Middle frontal gyrus (tissue), 1 donor: ENCODE data around the gene NANOS3.
A peak's percentile ranks its signal among the peaks of the same experiment; 100 is the strongest.
"Not testable (repeated sequence)": the region's sequence is repeated elsewhere in the genome, so short reads cannot be mapped to it uniquely, and the experiment has no call there.

ENCODE experiments used
- DNase-seq: peaks from one replicate; pipeline ENCODE4 v3.0.0-alpha.2; 2015; ENCODE audit warnings: low spot score; ENCODE audit errors: extremely low spot score

The NANOS3 gene

GRCh38 chr19:13843104-13843921, 33.6 kb upstream of the NANOS3 start:
- DNase-seq: no peak

GRCh38 chr19:13844130-13844631, 32.8 kb upstream of the NANOS3 start:
- no peak for DNase-seq

- no peak for DNase-seq
Measured at GRCh38 chr19:13846557-13847406, 30.2 kb upstream of the NANOS3 start.

- no peak for DNase-seq
Measured at GRCh38 chr19:13847407-13848339, 29.3 kb upstream of the NANOS3 start.

DNA sequence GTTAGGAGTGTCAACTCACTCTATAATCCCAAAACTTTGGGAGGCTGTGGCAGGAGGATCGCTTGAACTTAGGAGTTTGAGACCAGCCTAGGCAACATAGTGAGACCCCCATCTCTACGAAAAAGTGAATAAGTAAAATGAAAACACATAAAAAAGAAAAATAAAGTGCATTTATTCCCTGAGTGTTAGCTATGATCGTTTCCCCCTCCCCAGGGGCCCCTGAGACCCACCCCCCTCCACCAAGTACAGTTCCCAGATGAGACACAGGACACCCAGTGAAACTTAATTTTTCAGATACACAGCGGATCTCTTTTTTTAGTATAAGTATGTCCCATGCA, 28.6 kb upstream of the NANOS3 start:
- no peak for DNase-seq

DNA sequence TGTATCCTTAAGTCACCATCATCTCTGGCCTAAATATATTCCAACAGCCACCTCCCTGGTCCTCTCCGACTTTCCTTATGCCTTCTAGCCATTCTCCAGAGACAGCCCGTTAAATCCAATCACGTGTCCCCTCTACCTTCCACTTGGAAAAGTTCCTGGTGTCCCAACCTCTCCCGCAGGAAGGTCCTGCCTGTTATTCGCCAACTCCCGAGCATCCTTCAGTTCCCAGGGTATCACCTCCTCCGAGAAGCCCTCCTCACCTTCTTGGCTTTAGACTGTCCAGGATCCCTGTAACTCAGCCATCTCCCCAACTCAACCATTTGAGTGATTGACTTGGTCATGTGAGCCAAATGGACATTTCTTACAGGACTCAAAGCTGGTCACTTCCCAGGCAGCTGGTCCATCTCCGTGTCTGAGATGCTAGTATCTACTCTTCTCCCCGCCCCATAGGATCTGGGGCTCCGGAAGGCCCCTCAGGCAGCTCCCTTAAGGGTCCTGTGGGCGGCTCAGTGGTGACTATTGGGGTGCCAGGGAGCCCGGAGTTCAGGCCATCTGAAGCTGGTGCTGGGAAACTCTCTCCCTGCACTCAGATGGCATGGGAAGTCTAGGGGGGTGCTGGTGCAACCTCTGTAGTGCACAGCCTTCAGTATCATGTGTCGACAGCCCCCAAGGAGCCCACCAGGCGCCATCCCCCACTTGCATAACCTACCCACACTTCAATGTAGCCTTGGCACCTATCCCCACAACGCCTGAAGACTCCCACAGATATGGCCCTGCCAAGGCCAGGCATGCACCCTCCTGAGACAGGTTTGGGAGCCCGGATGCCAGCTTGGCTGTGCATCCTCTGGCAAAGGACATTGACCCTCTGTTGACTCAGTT, 27.9 kb upstream of the NANOS3 start:
- no peak for DNase-seq

GRCh38 chr19:13849991-13850909, 26.7 kb upstream of the NANOS3 start:
- no peak for DNase-seq

DNA sequence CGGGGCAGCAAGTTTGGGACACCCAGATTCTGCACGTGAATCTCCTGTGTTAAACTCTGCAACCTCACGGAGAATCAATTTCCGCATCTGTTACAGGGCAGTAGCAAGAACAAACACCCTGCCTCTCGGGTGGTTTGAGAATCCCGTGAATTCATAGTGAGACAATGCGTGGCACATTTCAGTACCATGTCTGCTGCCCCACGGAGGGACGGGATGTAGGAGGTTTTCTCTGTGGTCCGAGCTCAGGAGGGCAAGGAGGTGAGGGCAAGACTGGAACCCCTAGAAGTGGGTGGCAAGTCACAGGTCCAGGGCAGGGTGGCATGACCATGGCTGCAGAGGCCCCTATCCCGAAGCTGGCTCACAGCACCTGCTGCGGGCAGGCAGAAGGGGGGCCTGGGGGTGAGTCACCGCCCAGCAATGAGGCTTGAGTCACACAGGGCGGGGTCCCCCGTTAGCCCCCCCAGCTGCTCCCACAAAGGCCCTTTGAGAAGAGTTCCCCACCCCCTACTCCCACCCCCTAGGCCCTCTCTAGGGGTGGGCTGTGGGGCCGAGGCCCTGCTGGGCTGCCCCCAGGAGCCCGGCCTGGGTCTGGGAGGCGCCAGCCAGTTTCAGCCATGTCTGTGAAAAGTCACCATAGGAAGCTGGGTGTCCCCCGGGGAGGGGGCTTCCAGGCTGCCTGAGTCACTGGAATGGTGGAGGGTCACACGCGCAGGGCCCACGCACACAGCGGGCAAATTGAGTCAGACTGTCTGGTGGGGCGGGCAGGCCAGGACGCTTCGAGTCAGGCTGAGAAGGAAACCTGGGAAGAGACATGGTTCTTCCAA, 25.8 kb upstream of the NANOS3 start:
- no peak for DNase-seq

GRCh38 chr19:13851734-13852114, 25.2 kb upstream of the NANOS3 start:
- DNase-seq: not testable (repeated sequence)

- DNase-seq: not testable (repeated sequence)
Measured at GRCh38 chr19:13852171-13852707, 24.7 kb upstream of the NANOS3 start.

DNA sequence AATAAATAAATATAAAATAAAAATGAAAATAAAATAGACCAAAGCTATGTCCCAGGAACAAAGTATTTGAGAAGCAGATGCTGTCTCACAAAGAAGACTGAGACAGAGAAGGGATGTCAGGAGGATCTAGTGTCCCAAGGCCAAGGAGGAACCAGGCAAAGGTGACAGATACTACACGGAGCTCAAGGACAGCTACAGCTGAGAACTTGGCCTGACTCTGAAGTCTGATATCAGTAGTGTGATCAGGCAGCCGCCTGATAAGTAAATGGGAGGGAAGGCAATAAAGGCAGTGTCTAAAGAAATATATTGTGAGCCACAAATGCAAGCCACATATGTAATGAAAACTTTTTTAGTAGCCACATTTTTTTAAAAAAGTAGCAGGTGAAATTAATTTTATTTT, 20.4 kb upstream of the NANOS3 start:
- no peak for DNase-seq

DNA sequence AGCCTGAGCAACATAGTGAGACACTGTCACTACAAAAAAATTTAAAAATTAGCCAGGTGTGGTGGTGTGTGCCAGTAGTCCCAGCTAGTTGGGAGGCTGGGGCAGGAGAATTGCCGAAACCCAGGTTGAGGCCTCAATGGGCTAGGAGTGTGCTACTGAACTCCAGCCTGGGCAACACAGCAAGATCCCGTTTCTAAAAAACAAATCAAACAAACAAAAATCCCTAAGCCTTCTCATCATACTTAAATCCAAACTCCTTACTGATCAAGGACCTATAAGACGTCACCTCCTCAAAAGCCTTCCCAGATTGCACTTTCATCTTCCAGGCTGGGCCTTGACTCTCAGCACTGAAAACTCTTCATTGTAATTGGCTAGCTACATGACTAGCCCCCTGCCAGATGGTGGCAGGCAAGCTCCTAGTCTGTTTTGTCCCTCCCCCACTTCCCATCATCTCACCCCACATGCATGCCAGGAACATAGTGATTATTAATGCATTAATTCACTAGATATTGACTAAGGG, 17.5 kb upstream of the NANOS3 start:
- no peak for DNase-seq

DNA sequence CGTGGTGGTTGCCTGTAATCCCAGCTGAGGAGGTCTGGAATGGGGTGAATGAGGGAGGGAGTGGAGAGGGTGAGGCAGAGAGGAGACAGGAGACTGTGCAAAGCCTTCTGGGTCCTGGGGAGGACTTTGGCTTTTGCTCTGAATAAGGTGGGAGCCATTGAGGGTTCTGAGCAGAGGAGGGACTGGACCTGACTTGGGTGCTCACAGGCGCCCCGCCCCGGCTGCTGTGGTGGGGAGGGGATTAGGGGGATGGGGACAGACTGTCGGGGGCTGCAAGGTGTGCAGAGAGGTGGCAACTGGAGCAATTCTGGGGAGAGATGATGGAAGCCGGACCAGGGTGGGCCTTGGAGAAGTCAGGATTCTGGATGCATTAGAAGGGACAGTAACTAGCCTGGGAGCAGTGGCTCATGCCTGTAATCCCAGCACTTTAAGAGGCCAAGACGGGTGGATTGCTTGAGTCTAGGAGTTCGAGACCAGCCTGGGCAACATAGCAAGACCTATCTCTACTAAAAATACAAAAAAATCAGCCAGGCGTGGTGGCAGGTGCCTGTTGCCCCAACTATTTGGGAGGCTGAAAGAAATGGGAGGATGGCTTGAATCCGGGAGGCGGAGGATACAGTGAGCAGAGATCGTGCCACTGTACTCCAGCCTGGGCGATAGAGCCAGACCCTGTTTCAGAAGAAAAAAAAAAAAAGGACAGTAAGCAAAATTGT, 16.1 kb upstream of the NANOS3 start:
- DNase-seq: no peak

DNA sequence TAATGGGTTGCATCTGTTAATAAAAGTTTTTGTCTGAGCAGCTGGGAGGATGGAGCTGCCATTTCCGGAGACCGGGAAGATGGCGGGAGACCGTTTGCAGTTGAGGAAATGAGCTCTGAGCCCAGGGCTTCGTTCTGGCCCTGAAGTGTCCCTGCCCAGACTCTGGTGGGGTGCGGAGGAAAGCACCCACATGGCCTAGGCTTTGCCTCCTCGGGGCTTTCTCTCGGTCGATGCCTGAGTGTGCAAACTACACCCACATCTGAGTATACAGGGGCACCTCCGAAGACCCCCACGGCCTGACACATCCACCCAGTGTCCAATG, 15.6 kb upstream of the NANOS3 start:
- DNase-seq: no peak

DNA sequence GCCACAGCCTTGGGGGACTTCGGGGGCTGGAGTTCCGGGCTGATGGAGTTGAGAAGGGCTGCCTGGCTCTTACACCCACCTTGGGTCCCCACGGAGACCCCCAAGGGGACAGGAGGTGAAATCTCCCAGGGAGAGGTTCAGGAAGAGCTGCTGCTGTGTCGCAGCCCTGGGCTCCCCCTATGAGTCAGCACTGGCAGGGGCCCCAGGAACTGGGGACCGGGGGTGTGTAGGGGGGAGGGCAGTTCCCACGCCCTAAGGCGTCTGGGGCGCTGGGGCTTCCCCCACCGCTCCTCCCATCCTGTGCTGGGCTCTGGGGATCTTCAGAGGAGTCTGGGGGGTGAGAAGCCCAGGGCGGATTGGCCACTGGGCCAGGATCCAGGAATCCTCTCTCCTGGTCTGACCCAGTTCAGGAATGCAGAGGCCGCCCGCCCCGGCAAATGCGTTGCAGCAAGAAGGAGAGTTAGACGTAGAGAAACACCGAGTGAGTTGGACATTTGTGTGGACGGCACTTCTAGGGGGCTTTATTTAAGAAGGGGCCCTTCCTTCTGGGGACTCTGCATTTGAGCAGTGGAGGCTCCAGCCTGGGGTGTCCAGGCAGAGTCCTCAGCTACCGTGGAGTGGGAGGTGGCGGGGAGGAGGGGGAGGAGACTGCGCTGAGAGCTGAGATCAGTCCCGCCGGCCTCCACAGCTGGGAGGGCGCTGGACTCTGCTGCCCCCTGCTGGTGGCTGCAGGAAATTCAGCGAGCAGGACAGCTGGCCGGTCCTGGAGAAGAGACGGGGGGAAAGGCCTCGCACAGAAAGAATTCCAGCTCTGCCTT, 15.0 kb upstream of the NANOS3 start:
- DNase-seq: peak; percentile 90

- DNase-seq: no peak
Measured at GRCh38 chr19:13864046-13864666, 12.8 kb upstream of the NANOS3 start.
